ENCODE measurements around the gene FAM114A2. TPM values are rescaled to one million over a fixed set of nuclear protein-coding genes. Genes with fewer than 3 reads are reported as not detected.
"Not testable (repeated sequence)": the region's sequence is repeated elsewhere in the genome, so short reads cannot be mapped to it uniquely, and the experiment has no call there.

The FAM114A2 gene
- total RNA-seq, 1 donor, result 40.9 TPM

DNA sequence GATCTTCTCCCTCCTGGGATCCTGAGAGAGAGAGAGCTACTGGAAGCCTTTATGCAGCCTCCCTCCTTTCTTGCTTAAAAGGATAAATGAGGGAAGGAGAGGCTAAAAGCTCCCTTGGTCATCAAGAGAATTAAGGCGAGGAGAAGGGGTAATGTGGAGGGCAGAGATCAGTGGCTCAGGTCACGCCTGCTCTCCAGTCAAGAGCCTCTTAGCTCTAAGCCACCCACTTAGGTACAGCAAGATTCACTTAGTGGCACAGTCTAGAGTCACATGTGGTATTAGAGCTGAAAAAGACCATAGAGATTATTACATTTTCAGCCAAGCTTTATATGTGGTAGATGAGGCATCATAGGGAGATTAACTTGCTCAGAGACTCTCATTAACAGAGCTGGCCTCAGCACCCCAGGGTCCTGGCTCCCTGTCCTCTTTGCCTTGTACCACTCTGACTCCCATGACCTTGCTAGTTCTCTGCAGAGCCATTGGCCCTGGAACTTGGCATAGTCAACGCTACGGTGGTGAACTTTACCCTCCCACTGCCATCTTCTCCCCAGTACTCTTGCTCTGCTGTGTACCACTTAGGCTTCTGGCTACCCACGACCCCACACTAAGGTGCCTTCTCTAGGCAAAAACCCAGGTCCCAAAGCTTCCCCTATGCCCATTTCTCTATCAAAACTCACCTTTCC, 37.7 kb upstream of the FAM114A2 start:
- no peaks in the 10 kb centered on the region for H3K79me2 ChIP-seq (ENCODE audit: insufficient read depth, low read length)
- no peak overlapping the region for H3K27ac ChIP-seq (ENCODE audit: low read depth, low read length)
- no peaks in the 10 kb centered on the region for H3K9me3 ChIP-seq (ENCODE audit: low read depth, low read length)
- DNase-seq (ENCODE audit: insufficient read length, low spot score, missing footprints), result no peak
- no peak overlapping the region for H3K4me3 ChIP-seq (ENCODE audit: insufficient read depth, low read length)
- H2AFZ ChIP-seq (ENCODE audit: low read length), result no peak overlapping the region
- H3K4me1 ChIP-seq (ENCODE audit: insufficient read depth, low read length), result peaks cover 9% of the 10 kb centered on the region
- peaks cover 2% of the 10 kb centered on the region for H4K20me1 ChIP-seq (ENCODE audit: insufficient read depth, low read length)
- TF ChIP-seq, protein P1, sequence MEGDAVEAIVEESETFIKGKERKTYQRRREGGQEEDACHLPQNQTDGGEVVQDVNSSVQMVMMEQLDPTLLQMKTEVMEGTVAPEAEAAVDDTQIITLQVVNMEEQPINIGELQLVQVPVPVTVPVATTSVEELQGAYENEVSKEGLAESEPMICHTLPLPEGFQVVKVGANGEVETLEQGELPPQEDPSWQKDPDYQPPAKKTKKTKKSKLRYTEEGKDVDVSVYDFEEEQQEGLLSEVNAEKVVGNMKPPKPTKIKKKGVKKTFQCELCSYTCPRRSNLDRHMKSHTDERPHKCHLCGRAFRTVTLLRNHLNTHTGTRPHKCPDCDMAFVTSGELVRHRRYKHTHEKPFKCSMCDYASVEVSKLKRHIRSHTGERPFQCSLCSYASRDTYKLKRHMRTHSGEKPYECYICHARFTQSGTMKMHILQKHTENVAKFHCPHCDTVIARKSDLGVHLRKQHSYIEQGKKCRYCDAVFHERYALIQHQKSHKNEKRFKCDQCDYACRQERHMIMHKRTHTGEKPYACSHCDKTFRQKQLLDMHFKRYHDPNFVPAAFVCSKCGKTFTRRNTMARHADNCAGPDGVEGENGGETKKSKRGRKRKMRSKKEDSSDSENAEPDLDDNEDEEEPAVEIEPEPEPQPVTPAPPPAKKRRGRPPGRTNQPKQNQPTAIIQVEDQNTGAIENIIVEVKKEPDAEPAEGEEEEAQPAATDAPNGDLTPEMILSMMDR (IDR thresholded peaks at IDR 0.05; ENCODE audit: extremely low read depth, low read depth, low read length), result no peak
- H3K4me2 ChIP-seq (ENCODE audit: insufficient read depth, low read length), result no peak overlapping the region
- no peaks in the 10 kb centered on the region for H3K36me3 ChIP-seq (ENCODE audit: insufficient read depth, low read length)
- no peaks in the 10 kb centered on the region for H3K27me3 ChIP-seq (ENCODE audit: insufficient read depth, low read length)

DNA sequence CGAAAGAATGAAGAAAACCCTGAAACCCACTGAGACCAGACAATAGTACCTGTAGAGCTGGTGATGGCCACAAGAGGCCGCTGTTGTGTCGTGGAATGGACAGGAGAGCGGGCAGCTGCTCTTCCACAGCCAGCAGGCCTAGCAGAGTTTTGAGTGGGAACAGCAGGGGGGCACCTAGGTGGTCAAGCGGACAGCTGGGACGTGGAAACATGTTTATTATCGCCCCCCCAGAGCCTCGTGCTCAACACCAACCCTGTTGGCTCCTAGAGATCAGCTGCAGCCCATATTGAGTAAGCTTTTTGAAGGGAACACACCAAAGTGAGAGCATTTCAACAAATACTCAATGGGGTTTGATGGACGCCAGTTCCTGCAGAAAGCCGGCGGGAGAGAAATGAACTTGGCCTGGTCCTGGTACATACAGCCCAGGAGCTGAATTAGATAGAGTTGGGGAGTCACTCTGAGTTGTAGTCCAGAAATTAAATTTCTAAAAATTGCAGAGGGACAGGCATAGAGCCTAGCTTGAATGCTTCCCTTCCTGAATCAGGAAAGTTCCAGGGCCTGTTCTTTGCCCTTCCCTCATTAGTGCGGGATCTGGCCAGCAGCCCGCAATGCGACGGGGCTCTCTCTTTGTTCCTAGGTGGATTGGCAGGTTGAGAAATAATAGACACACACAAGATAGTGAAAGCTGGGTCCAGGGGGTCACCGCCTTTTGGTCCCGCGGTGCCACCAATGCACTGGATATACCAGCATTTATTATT, 33.9 kb upstream of the FAM114A2 start:
- Histone ChIP-seq H3K27me3 (ENCODE audit: insufficient read depth, low read length) (no peaks in the 10 kb centered on the region), H4K20me1 (ENCODE audit: insufficient read depth, low read length) (peaks cover 5% of the 10 kb centered on the region), H3K9me3 (ENCODE audit: low read depth, low read length) (no peaks in the 10 kb centered on the region), H3K36me3 (ENCODE audit: insufficient read depth, low read length) (no peaks in the 10 kb centered on the region), H3K4me1 (ENCODE audit: insufficient read depth, low read length) (peaks cover 3% of the 10 kb centered on the region), H3K4me3 (ENCODE audit: insufficient read depth, low read length) (no peak overlapping the region), H3K79me2 (ENCODE audit: insufficient read depth, low read length) (no peaks in the 10 kb centered on the region), H2AFZ (ENCODE audit: low read length) (peak overlapping the region; percentile 57), H3K27ac (ENCODE audit: low read depth, low read length) (no peak overlapping the region), H3K4me2 (ENCODE audit: insufficient read depth, low read length) (peak overlapping the region; percentile 72)
- peak; percentile 51 for DNase-seq (ENCODE audit: insufficient read length, low spot score, missing footprints)
- TF ChIP-seq, protein P1 (IDR thresholded peaks at IDR 0.05; ENCODE audit: extremely low read depth, low read depth, low read length), result peak; percentile 97

DNA sequence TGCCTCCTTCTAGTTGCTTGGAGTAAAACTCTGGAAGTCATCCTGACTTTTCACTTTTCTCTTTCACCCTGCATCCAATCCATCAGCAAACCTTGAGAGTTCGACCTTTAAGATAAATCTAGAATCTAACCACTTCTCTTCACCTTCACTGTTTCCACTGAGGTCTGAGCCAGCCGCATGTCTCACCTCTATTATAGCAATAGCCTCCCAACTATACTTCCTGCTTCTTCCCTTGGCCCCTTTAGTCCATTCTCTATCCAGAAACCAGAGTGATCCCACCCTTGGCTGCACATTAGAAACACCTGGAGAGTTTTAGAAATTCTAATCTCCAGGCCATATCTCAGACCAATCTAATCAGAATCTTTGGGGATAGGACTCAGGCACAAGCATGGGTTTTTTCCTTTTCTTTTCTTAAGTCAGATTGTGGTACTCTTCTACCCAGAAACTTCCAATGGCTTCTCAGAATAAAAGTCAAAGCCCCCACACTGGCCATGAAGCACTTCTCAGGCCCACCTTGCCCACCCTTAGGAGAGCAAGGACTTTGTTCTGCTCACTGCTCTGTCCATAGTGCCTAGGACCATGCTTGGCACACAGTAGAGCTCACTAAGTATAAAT, 33.2 kb upstream of the FAM114A2 start:
- Histone ChIP-seq H3K27ac (ENCODE audit: low read depth, low read length) (no peak overlapping the region), H3K4me1 (ENCODE audit: insufficient read depth, low read length) (no peaks in the 10 kb centered on the region), H3K79me2 (ENCODE audit: insufficient read depth, low read length) (no peaks in the 10 kb centered on the region), H3K4me2 (ENCODE audit: insufficient read depth, low read length) (peak overlapping the region; percentile 72), H2AFZ (ENCODE audit: low read length) (peak overlapping the region; percentile 57), H3K4me3 (ENCODE audit: insufficient read depth, low read length) (no peak overlapping the region), H3K27me3 (ENCODE audit: insufficient read depth, low read length) (no peaks in the 10 kb centered on the region), H4K20me1 (ENCODE audit: insufficient read depth, low read length) (peaks cover 3% of the 10 kb centered on the region), H3K36me3 (ENCODE audit: insufficient read depth, low read length) (no peaks in the 10 kb centered on the region), H3K9me3 (ENCODE audit: low read depth, low read length) (no peaks in the 10 kb centered on the region)
- TF ChIP-seq, protein P1 (IDR thresholded peaks at IDR 0.05; ENCODE audit: extremely low read depth, low read depth, low read length), result no peak
- DNase-seq (ENCODE audit: insufficient read length, low spot score, missing footprints), result no peak

DNA sequence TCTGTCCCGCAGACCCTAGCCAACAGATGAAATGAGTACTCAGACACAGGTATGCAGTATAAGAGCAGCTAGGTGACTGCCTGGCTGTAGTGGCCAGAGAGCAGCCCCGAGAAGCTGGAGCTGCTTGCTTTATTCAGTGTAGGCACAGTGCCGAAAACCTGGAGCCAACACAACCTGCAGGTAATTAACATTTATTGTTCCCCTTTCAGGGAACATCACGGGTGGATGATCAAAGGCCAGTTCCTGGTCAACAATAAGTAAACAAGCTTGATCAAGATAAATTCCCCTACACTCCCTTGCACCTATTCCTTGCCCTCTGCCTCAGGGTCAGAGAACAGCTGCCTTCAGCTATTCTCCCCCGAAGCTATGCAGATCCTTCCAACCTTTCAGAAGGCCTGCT, 31.1 kb upstream of the FAM114A2 start:
- H3K4me1 ChIP-seq (ENCODE audit: insufficient read depth, low read length); H3K4me2 ChIP-seq (ENCODE audit: insufficient read depth, low read length); H3K36me3 ChIP-seq (ENCODE audit: insufficient read depth, low read length); H4K20me1 ChIP-seq (ENCODE audit: insufficient read depth, low read length); H3K4me3 ChIP-seq (ENCODE audit: insufficient read depth, low read length); H3K9me3 ChIP-seq (ENCODE audit: low read depth, low read length); H3K27me3 ChIP-seq (ENCODE audit: insufficient read depth, low read length); H2AFZ ChIP-seq (ENCODE audit: low read length); H3K27ac ChIP-seq (ENCODE audit: low read depth, low read length); DNase-seq (ENCODE audit: insufficient read length, low spot score, missing footprints); H3K79me2 ChIP-seq (ENCODE audit: insufficient read depth, low read length): not testable (repeated sequence)

Measured in osteoblast (primary cell).